ENCODE data around the gene JAZF1.

GRCh38 chr7:28203508-28204240 is 23.1 kb upstream of the JAZF1 start:
- TF ChIP-seq CTCF (IDR thresholded peaks at IDR 0.05) (no peak), POLR2A (IDR thresholded peaks at IDR 0.05) (no peak), POLR2AphosphoS5 (IDR thresholded peaks at IDR 0.05) (no peak)

All from prostate gland (tissue), 2 donors.